Amygdala (tissue), 56 donors: Measurements from ENCODE around the gene PPFIBP2.

Experiments used
- DNase-seq, 56 donors: peaks; one replicate each; lab custom pipeline; 2025; lab: John Stamatoyannopoulos, UW

Gene PPFIBP2

GRCh38 chr11:7593481-7593880 lies 79.7 kb downstream of the PPFIBP2 start:
- DNase-seq = no peak

DNA sequence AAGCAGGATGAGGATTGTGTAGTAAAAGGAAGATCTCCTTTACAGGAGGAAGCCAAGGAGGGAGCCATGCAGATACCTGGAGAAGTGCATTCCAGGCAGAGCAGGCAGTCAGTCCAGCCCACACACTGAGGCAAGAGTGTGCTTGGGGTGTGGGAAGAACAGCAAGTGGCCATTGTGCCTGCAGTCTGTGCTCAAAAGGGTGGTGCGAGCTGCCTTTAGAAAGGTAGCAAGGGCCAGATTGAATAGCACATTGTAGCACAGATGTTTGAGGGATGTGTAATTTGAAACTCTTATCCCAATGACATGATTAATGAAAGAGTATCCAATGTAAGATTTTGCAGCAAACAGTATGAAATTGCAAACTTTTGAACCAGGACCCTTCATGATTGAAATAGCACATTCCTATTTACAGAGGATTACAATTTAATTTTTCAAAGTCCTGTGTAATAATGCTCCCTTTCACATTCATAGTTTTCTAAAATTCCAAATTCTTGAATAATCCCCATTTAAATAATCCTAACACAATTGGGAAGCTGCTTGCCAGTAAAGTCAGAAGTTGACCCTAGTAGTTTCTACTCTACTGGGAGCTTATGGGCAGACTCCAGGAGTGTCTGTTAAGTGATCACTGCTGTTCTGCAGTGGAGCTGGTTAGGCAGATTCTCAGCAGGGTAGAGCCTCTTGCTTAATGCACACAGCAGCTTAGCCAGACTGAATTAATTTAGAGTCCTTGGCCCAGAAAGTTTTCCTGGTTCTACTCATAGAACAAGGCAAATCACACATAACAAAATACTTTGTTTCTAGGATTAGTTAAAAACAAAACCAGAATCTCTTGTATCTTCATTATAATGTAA lies 81.4 kb downstream of the PPFIBP2 start:
- no peak for DNase-seq

- no peak for DNase-seq
These were observed 82.2 kb downstream of the PPFIBP2 start for GRCh38 chr11:7595951-7596350.

GRCh38 chr11:7596975-7597391 lies 83.2 kb downstream of the PPFIBP2 start:
- no peak for DNase-seq

DNA sequence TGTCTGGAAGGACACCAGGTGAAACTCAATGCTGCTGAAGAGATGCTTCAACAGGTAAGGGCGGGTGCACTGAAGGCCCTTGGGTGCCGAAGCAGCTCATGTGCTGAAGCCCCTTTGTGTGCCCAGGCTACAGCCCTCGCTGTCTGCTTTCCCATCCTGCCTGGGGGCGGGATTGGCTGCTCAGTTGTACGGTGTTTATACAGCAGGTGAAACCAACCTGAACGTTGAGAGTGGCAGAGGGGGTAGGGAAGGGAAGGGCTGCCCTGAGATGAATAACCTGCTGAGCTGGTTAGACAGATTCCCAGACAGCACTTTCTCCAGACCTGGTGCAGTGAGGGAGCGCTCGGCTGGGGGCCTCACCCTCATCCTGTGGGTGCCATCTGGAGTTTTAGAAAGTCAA lies 83.8 kb downstream of the PPFIBP2 start:
- no peak for DNase-seq

GRCh38 chr11:7599209-7599608 lies 85.4 kb downstream of the PPFIBP2 start:
- DNase-seq = no peak

- peak in 27 of 56 donors; percentile 14 to 66 (median 42) for DNase-seq
These were observed 86.5 kb downstream of the PPFIBP2 start for GRCh38 chr11:7600205-7600775.

DNA sequence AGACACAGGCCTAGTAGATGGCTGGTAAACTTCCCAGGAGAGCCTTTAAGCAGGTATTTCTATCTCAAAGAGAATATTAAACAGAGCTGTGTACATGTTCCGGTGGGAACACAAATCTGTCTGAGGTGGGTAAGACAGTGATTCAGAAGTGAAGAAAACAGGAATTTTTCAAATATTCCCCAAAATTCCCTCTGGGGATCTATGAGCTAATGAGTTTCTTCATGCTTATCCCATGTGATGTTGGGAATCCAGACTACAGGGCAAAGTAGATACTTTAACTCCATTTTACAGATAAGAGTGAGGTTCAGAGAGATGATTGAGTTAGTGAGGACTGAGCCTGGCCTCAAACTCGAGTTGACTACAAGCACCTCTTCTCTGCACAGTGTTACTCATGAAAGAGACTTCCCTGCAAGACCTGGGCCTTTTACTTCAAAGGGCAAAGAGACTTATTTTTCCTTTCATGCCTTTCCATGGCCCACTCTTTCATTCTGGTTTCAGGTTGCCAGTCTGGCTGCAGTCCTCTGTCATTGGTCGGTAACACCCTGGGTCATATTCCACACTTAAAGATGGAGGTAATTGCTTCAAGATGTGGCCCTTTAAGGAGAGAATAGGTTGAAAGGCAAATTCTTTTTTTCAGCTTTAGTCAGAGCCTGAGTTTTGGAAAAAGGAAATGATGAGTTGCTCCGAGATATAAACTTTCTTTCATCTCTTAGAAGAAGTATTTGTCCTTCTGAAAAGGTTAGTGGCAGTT lies 89.4 kb downstream of the PPFIBP2 start:
- no peak for DNase-seq

DNA sequence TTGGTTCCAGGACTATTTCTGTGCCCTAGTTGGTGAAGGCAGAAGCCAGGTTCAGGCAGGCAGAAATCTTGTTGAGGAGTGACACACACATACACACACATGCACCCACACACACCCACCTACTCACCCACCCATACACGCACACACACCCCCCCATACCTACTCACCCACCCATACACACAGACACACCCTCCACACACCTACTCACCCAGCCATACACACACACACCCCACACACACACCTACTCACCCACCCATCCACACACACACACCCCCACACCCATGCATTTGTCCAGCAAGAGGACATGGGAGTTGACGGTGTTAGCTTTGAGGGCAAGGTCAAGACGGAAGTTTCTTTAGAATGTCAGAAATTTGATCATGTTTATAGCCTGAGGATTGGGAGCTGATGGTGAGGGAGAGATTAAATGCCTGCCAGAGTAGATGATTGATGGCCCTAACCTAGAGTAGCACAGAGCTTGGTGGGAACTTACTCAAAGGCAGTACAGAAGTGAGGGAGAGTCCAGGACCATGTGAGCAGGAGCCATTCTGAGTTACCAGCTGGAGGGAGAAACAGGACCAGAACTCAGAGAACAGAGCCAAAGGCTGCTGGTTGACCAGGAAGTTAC lies 90.6 kb downstream of the PPFIBP2 start:
- DNase-seq = no peak

DNA sequence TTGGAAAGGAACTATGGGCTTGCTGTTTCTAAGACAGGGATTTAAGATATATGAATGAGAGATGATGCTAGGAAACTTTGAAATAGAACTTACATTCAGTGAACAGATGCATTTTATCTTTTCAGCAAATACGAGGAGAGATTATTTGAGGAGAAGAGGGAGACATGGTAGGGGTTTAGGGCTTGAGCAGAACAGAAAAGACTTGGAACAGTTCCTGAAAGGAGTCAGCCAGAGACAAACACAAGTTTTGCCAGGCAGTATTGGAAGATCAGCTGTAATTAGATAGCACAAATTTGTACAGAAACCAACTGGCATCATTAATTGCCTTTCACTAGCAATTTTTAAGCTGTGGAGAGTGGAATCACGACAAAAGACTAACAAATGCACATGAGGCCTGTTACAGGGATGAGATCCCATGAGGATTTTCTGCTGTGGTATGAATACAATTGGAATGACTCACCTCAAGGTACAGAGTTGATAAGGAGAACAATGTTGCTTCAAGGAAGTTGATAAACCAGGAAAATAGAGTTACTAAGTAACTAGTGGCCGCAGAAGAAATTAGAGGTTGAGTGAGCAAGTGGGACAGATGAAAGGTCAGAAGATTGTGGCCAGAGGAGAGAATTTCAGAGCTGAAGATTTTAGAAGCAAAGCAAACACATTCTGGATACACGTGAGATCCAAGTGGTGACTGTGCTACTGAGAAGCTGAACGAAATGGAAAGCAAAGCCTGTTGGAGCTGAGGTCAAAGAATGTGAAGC lies 91.6 kb downstream of the PPFIBP2 start:
- DNase-seq = no peak

GRCh38 chr11:7606496-7606895 lies 92.7 kb downstream of the PPFIBP2 start:
- no peak for DNase-seq

DNA sequence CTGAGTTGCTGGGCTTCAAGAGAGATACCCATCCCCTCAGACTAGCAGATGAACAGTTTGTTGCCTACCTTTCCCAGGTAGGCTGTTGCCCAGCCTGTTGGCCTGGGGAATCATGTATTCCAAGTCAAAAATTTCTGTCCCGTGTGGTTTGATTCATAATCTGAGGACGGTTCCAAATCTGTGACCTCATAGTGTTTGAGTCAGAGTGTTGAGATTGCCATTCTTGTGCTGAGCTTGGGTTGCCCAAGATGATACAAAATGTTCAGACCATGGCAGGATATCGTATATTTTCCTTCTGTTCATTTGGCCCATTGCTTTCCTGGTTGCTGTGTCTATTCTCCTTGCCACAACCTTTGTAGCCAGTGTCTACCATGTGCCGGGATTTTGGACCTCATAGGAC lies 95.2 kb downstream of the PPFIBP2 start:
- DNase-seq = no peak

- no peak for DNase-seq
These were observed 95.7 kb downstream of the PPFIBP2 start for GRCh38 chr11:7609521-7609920.

DNA sequence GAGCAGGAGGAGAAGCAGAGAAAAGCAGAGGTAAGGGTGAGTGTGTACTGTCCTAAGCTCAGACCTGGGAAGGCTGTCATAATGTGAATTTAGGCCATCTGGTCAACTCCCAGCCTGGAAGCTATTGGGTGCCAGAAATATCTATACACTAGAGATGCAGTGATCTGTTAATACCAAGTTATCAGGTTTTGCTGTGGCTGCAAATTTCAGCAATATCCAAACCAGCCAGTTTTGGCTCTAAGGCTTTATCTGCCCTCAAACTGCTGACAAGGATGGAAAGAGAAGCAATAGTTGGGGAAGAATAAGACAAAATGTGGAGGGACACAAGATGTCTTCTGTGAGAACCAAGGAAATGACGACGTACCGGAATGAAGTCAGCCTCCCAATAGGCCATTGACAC lies 96.6 kb downstream of the PPFIBP2 start:
- no peak for DNase-seq

GRCh38 chr11:7611411-7611810 lies 97.6 kb downstream of the PPFIBP2 start:
- no peak for DNase-seq

DNA sequence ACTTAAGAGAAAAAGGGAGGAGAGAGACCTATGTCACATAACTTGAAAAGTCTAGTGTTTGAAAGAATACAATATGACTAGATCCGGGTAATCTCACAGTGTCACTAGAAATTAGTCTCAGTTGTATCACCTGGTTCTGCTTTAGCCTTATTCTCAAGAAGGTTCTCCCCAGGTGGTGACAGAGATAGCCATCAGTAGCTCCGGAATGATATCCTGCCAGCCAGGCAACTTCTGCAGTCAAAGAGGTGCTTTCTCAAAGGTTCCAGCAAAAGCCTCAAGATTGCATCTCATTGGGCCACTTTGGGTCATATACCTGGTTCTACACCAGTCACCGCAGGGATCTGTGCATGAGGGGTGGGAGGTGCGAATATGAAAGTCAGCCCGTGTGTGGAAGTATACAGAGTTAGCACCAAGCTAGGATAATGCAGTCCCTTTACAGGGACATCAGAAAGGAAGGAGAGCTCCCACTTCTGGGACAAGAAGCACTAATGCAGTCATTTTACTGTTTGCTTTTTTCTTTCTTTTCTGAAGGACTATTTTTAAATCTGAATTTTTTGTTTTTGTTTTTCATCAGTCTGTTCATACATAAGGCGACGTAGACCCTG lies 98.4 kb downstream of the PPFIBP2 start:
- DNase-seq = no peak

DNA sequence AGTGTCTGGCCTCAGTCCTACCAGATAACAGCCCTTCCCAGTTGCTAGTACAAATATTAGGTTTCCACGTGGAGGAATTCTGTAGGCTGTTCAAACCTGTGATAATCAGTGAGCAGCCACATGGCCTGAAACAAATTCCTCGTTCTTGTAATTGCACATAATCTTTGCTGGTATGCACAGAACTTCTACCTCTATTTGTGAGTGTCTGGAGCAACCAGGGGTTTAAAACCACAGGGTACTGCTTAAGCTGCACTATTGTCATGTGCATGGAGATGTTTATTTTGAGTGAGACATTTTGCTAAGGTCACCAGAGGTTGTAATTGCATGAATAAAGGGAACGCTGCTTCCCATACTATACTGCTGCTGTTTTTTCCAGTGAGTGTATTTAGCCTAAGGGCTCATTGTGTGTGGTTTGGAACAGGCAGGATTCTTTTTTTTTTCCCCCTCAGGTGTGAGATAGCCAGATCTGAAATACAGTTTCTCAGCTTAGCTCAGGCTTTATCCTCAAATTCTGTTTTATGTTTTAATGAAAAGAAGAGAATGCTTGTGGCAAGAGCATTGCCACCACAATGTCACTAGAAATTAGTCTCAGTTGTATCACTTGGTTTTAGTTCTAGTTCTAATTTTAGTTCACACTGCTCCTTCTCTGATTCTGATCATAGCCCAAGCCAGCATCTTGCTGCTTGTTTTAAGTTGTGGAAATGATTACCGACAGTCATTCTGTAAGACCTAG lies 99.0 kb downstream of the PPFIBP2 start:
- no peak for DNase-seq

DNA sequence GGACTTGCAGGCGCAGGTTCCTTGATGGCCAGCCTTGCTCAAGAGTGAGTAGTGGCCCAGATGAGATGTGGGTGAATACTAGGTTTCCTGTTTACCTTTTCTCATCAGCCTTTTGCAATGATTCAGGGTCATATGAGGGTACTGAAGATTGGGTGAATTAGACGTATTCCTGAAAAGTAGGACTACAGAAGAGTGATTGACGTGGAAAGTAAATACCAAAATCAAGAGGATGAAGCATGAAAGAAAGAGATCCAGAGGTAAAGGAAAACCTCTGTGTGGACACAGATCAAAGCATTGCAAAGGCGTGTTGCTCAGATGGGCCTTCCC lies 99.6 kb downstream of the PPFIBP2 start:
- DNase-seq = no peak

- DNase-seq = no peak
These were observed 100.9 kb downstream of the PPFIBP2 start for GRCh38 chr11:7614656-7615055.
